HepG2 (cell line): ENCODE measurements around the gene CRLF1.

Experiments
- GABPA ChIP-seq, 2 experiments: IDR thresholded peaks; 2 replicates each; pipeline ENCODE4 v1.6.1; 2011 to 2016; ENCODE audit warnings: low read depth in 2 of 2, low read length in 1 of 2, missing biosample characterization in 1 of 2, missing genetic modification characterization in 1 of 2
- MYC ChIP-seq: sonication (generic); formaldehyde crosslinking; IDR thresholded peaks from 2 replicates; pipeline ENCODE4 v1.9.0; 2021; ENCODE audit warnings: missing genetic modification reagents, borderline replicate concordance

- no peak for TF ChIP-seq MYC (CRISPR knock-in tag)
- TF ChIP-seq GABPA (IDR thresholded peaks at IDR 0.05; ENCODE audit: low read depth, low read length) = no peak
- no peak for TF ChIP-seq GABPA (CRISPR knock-in tag; IDR thresholded peaks at IDR 0.05; ENCODE audit: low read depth)
Measured at GRCh38 chr19:18655173-18655844, 48.7 kb upstream of the CRLF1 start.
